ENCODE results near the gene CYP4A11. TPM values are rescaled to one million over a fixed set of nuclear protein-coding genes. Genes with fewer than 3 reads are reported as not detected.
"Not testable (repeated sequence)": the region's sequence is repeated elsewhere in the genome, so short reads cannot be mapped to it uniquely, and the experiment has no call there.

Gene CYP4A11
- total and polyA plus RNA-seq, 2 donors (not counting 3 experiments of a cell fraction or from before 2014, with no cell fraction given) = not detected

GRCh38 chr1:46960250-46960649, 19.0 kb upstream of the CYP4A11 start:
- H2AFZ ChIP-seq (ENCODE audit: low read depth, low read length) = no peak overlapping the region
- TF ChIP-seq FOS (IDR thresholded peaks at IDR 0.05; ENCODE audit: borderline replicate concordance, insufficient read depth, low read length) (no peak), POLR2A (IDR thresholded peaks at IDR 0.05; ENCODE audit: low read depth, low read length) (no peak), JUN (IDR thresholded peaks at IDR 0.05; ENCODE audit: borderline replicate concordance, insufficient read depth, insufficient read length, low read depth) (no peak)
- no peaks in the 10 kb centered on the region for H3K9me1 ChIP-seq (replicated peaks; ENCODE audit: control insufficient read depth, extremely low read depth, insufficient read depth, low read length)
- BruUV-seq (replicated peaks) = no TSS peak
- POLR2A ChIA-PET = no interaction called here
- H3K27me3 ChIP-seq (ENCODE audit: control insufficient read depth in 2 of 2, insufficient read depth in 2 of 2, low read length in 2 of 2) = no peaks in the 10 kb centered on the region
- dilution Hi-C loops (cut with MboI; ENCODE audit: extremely low pct_ligation_motif_present, low sequenced_read_pairs) (no loop called here), intact Hi-C loops (cut with micrococcal nuclease) (no loop called here)
- H3K4me2 ChIP-seq (ENCODE audit: insufficient read depth, low read length) = no peak overlapping the region
- H3K27ac ChIP-seq (ENCODE audit: insufficient read depth, low read depth, low read length) = no peak overlapping the region
- no peak for DNase-seq (ENCODE audit: low read depth, low spot score)
- no peaks in the 10 kb centered on the region for H3K9me3 ChIP-seq (replicated peaks; ENCODE audit: control insufficient read depth, insufficient read depth, low read length)
- H4K20me1 ChIP-seq (replicated peaks; ENCODE audit: control insufficient read depth, extremely low read depth, insufficient read depth, low read length) = no peaks in the 10 kb centered on the region
- CTCF ChIA-PET = no interaction called here
- no peak overlapping the region for H3K4me3 ChIP-seq (replicated peaks in 1 of 3; ENCODE audit: insufficient read depth in 1 of 3, low read depth in 1 of 3, low read length in 3 of 3)
- H3K9ac ChIP-seq (replicated peaks; ENCODE audit: extremely low read depth, insufficient read depth, low read length) = no peak overlapping the region
- H3K79me2 ChIP-seq (ENCODE audit: control insufficient read depth, insufficient read depth, low read length) = no peaks in the 10 kb centered on the region
- no peaks in the 10 kb centered on the region for H3K36me3 ChIP-seq (ENCODE audit: control insufficient read depth in 2 of 2, extremely low read depth in 1 of 2, insufficient read depth in 2 of 2, low read length in 2 of 2)
- H3K4me1 ChIP-seq (ENCODE audit: control insufficient read depth, extremely low read depth, insufficient read depth, low read length) = no peaks in the 10 kb centered on the region
- FAIRE-seq = no peak

- H3K9ac ChIP-seq (replicated peaks; ENCODE audit: extremely low read depth, insufficient read depth, low read length); H3K4me2 ChIP-seq (ENCODE audit: insufficient read depth, low read length); H3K79me2 ChIP-seq (ENCODE audit: control insufficient read depth, insufficient read depth, low read length); BruUV-seq (replicated peaks); DNase-seq (ENCODE audit: low read depth, low spot score); H2AFZ ChIP-seq (ENCODE audit: low read depth, low read length); intact Hi-C loops (cut with micrococcal nuclease); H3K36me3 ChIP-seq (ENCODE audit: control insufficient read depth in 2 of 2, extremely low read depth in 1 of 2, insufficient read depth in 2 of 2, low read length in 2 of 2); H3K9me3 ChIP-seq (replicated peaks; ENCODE audit: control insufficient read depth, insufficient read depth, low read length); H3K27ac ChIP-seq (ENCODE audit: insufficient read depth, low read depth, low read length); FAIRE-seq; H3K27me3 ChIP-seq (ENCODE audit: control insufficient read depth in 2 of 2, insufficient read depth in 2 of 2, low read length in 2 of 2); H3K9me1 ChIP-seq (replicated peaks; ENCODE audit: control insufficient read depth, extremely low read depth, insufficient read depth, low read length); H3K4me3 ChIP-seq (replicated peaks in 1 of 3; ENCODE audit: insufficient read depth in 1 of 3, low read depth in 1 of 3, low read length in 3 of 3); H4K20me1 ChIP-seq (replicated peaks; ENCODE audit: control insufficient read depth, extremely low read depth, insufficient read depth, low read length); POLR2A ChIA-PET; H3K4me1 ChIP-seq (ENCODE audit: control insufficient read depth, extremely low read depth, insufficient read depth, low read length); dilution Hi-C loops (cut with MboI; ENCODE audit: extremely low pct_ligation_motif_present, low sequenced_read_pairs): not testable (repeated sequence)
- CTCF ChIA-PET = interaction anchor here (0.6 kb wide), 1 partner anchor 122 kb away, joined by 3 read pairs; no protein-coding TSS in a partner anchor
Measured at GRCh38 chr1:46955116-46955515, 13.8 kb upstream of the CYP4A11 start.

GRCh38 chr1:46953847-46954246, 12.6 kb upstream of the CYP4A11 start:
- dilution Hi-C loops (cut with MboI; ENCODE audit: extremely low pct_ligation_motif_present, low sequenced_read_pairs); FAIRE-seq; H3K9me1 ChIP-seq (replicated peaks; ENCODE audit: control insufficient read depth, extremely low read depth, insufficient read depth, low read length); POLR2A ChIA-PET; H3K4me1 ChIP-seq (ENCODE audit: control insufficient read depth, extremely low read depth, insufficient read depth, low read length); H3K4me2 ChIP-seq (ENCODE audit: insufficient read depth, low read length); H4K20me1 ChIP-seq (replicated peaks; ENCODE audit: control insufficient read depth, extremely low read depth, insufficient read depth, low read length); H3K79me2 ChIP-seq (ENCODE audit: control insufficient read depth, insufficient read depth, low read length); intact Hi-C loops (cut with micrococcal nuclease); DNase-seq (ENCODE audit: low read depth, low spot score); H2AFZ ChIP-seq (ENCODE audit: low read depth, low read length); H3K4me3 ChIP-seq (replicated peaks in 1 of 3; ENCODE audit: insufficient read depth in 1 of 3, low read depth in 1 of 3, low read length in 3 of 3); H3K36me3 ChIP-seq (ENCODE audit: control insufficient read depth in 2 of 2, extremely low read depth in 1 of 2, insufficient read depth in 2 of 2, low read length in 2 of 2); BruUV-seq (replicated peaks); H3K27ac ChIP-seq (ENCODE audit: insufficient read depth, low read depth, low read length); H3K9ac ChIP-seq (replicated peaks; ENCODE audit: extremely low read depth, insufficient read depth, low read length); H3K9me3 ChIP-seq (replicated peaks; ENCODE audit: control insufficient read depth, insufficient read depth, low read length); H3K27me3 ChIP-seq (ENCODE audit: control insufficient read depth in 2 of 2, insufficient read depth in 2 of 2, low read length in 2 of 2): not testable (repeated sequence)
- CTCF ChIA-PET = interaction anchor here (1.1 kb wide), 1 partner anchor 19 kb away, joined by 3 read pairs; no protein-coding TSS in a partner anchor

GRCh38 chr1:46949417-46949666, 8.1 kb upstream of the CYP4A11 start:
- H2AFZ ChIP-seq (ENCODE audit: low read depth, low read length); CTCF ChIA-PET; H3K4me1 ChIP-seq (ENCODE audit: control insufficient read depth, extremely low read depth, insufficient read depth, low read length); FAIRE-seq; H3K27me3 ChIP-seq (ENCODE audit: control insufficient read depth in 2 of 2, insufficient read depth in 2 of 2, low read length in 2 of 2); H3K9ac ChIP-seq (replicated peaks; ENCODE audit: extremely low read depth, insufficient read depth, low read length); DNase-seq (ENCODE audit: low read depth, low spot score); H4K20me1 ChIP-seq (replicated peaks; ENCODE audit: control insufficient read depth, extremely low read depth, insufficient read depth, low read length); POLR2A ChIA-PET; H3K9me1 ChIP-seq (replicated peaks; ENCODE audit: control insufficient read depth, extremely low read depth, insufficient read depth, low read length); intact Hi-C loops (cut with micrococcal nuclease); H3K36me3 ChIP-seq (ENCODE audit: control insufficient read depth in 2 of 2, extremely low read depth in 1 of 2, insufficient read depth in 2 of 2, low read length in 2 of 2); BruUV-seq (replicated peaks); H3K4me2 ChIP-seq (ENCODE audit: insufficient read depth, low read length); H3K79me2 ChIP-seq (ENCODE audit: control insufficient read depth, insufficient read depth, low read length); H3K27ac ChIP-seq (ENCODE audit: insufficient read depth, low read depth, low read length); dilution Hi-C loops (cut with MboI; ENCODE audit: extremely low pct_ligation_motif_present, low sequenced_read_pairs); H3K9me3 ChIP-seq (replicated peaks; ENCODE audit: control insufficient read depth, insufficient read depth, low read length); H3K4me3 ChIP-seq (replicated peaks in 1 of 3; ENCODE audit: insufficient read depth in 1 of 3, low read depth in 1 of 3, low read length in 3 of 3): not testable (repeated sequence)

Data from endothelial cell of umbilical vein (primary cell).